Mucosa of stomach (tissue), 1 donor: ENCODE measurements around the gene PNPLA3.

Experiments used
- H3K27me3 ChIP-seq: one replicate; pipeline ENCODE4 v1.7.0; 2013; ENCODE audit warnings: mild to moderate bottlenecking, low read length; ENCODE audit not compliant: control insufficient read depth, insufficient read depth
- H3K36me3 ChIP-seq: one replicate; pipeline ENCODE4 v1.7.0; 2013; ENCODE audit warnings: low read length; ENCODE audit not compliant: control insufficient read depth, insufficient read depth
- H3K4me1 ChIP-seq: one replicate; pipeline ENCODE4 v1.7.0; 2013; ENCODE audit warnings: mild to moderate bottlenecking, low read length; ENCODE audit not compliant: control insufficient read depth, insufficient read depth
- H3K4me3 ChIP-seq: one replicate; pipeline ENCODE4 v1.7.0; 2013; ENCODE audit warnings: low read length
- H3K9ac ChIP-seq: one replicate; pipeline ENCODE4 v1.7.0; 2013; ENCODE audit warnings: mild to moderate bottlenecking, low read length, moderate library complexity
- H3K9me3 ChIP-seq: one replicate; pipeline ENCODE4 v1.7.0; 2013; ENCODE audit warnings: mild to moderate bottlenecking, low read length, moderate library complexity; ENCODE audit not compliant: control insufficient read depth
- donor health status: Pancreatic carcinoma.

The PNPLA3 gene

DNA sequence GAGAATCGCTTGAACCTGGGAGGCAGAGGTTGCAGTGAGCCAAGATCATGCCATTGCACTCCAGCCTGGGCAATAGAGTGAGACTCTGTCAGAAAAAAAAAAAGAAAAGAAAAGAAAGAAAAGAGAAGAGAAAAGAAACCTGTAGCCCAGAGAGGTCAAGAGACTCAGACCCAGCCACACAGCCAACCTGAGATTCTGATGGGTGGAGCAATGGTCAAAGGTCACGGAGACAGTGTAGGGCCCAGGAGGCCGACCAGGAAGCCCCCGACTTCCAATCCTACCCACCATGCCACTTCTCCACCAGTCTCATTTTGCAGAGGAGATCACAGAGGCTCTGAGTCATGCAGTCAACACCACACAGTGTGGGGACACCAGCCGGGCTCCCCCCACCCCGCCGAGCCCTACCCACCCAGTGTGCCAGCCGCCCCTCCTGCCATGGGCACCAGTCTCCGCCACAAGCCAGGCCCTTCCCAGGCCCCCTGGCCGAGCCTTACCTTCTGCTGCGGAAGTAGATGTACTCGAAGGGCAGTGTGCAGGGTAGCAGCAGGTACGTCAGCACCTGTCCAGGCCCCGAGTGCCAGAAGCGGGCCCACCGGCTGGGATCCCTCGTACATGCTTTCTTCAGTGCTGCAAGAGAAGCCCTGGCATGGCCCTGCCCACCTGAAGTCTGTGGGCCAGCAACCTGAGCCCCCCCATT lies 39.7 kb upstream of the PNPLA3 start:
- H3K4me3 ChIP-seq: no peak overlapping the region
- H3K36me3 ChIP-seq: no peaks in the 10 kb centered on the region
- H3K9me3 ChIP-seq: no peaks in the 10 kb centered on the region
- H3K9ac ChIP-seq: no peak overlapping the region
- H3K4me1 ChIP-seq: no peaks in the 10 kb centered on the region
- H3K27me3 ChIP-seq: peaks cover 5% of the 10 kb centered on the region

DNA sequence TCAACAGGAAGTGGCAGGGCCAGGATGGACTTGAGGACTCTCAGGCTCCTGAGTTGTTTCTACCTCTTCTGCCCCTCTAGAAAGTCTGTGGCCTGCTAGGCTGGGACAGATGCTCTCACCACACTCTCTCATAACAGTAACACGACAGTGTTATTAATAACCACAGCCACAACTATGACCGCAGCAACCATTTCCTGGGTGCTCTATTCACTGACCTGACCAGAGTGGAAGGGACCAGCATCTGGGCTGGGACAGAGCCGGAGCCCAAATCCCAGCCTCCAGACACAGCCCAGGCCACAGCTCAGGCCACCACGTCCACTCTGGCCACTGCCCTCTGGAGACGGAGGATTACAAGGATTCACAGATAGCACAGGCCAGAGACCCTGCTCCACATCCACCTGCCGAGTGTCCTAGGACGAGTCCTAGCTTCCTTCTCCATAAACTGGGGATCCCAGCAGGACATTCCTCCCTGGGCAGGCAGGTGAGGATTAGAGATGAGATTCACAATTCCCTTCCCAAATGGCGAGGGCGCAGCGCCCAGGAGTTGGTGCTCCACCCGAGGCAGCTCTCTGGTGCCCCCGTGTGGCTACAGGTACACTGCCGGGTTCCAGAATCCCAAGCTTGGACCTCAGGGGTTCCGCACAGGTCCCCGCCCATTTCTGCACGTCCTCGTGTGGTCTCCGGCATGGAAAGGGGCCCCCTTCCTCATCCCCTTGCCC lies 38.8 kb upstream of the PNPLA3 start:
- H3K4me1 ChIP-seq: no peaks in the 10 kb centered on the region
- H3K9me3 ChIP-seq: no peaks in the 10 kb centered on the region
- no peaks in the 10 kb centered on the region for H3K36me3 ChIP-seq
- no peak overlapping the region for H3K4me3 ChIP-seq
- H3K27me3 ChIP-seq: peaks cover 9% of the 10 kb centered on the region
- no peak overlapping the region for H3K9ac ChIP-seq

DNA sequence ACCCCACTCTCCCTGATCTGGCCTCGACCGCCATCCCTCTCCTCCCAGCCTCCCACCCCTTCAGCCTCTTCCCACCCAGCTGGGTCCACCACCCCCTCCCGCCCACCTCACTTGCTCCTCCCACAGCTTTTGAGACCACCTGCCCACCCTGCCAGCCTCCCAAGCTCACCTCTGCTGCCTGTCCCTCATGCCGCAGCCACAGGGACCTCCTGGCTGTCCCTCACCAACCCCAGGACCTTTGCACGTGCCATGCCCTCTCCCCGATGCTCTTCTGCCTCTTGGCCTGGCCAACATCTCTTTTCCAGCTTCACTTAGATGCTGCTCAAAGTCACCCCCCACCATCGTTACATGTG lies 38.3 kb upstream of the PNPLA3 start:
- H3K27me3 ChIP-seq: peaks cover 14% of the 10 kb centered on the region

DNA sequence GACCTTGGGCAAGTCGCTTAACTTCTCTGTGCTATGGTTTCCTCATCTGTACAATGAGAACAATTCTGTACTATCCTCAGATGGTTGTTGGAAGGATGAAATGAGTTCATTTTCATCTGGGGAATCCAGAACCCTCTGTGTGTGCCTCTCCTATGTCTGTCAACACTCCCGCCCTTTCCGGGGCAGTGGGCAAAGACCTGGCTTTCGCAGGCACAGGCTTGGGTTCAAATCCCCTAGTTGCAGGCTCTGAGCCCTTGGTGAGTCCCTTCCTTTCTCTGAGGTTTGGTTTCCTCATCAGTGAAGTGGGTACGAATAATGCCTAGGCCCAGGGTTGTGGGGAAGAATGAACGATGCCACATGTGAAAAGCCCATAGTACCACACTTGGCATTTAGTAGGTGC lies 37.8 kb upstream of the PNPLA3 start:
- Histone ChIP-seq H3K9me3 (no peaks in the 10 kb centered on the region), H3K36me3 (no peaks in the 10 kb centered on the region), H3K4me3 (no peak overlapping the region), H3K9ac (no peak overlapping the region), H3K27me3 (peaks cover 19% of the 10 kb centered on the region), H3K4me1 (no peaks in the 10 kb centered on the region)

More for the DNA sequence above, 38.3 kb upstream of the PNPLA3 start:
- no peak overlapping the region for H3K9ac ChIP-seq
- no peaks in the 10 kb centered on the region for H3K36me3 ChIP-seq
- H3K4me1 ChIP-seq: no peaks in the 10 kb centered on the region
- H3K4me3 ChIP-seq: no peak overlapping the region
- no peaks in the 10 kb centered on the region for H3K9me3 ChIP-seq

DNA sequence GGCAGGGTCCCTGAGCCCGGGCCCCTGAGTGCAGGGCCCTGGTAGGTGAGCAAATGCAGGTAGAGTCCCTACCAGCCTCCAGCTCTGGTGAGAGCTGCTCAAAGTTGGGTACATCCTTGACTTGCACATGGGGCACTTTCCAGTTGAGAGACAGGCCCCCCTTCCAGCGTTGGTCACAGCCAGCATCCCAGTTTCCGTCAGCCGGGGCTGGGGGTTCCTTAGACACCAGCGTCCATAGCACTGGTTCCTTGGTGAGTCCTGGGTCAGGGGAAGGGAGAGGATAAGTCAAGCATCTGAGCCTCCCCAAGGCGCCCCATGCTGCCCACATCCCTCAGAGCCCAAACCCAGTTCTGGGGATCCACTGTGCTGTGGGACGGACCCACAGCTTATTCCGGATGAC lies 37.4 kb upstream of the PNPLA3 start:
- H3K4me1 ChIP-seq: no peaks in the 10 kb centered on the region
- no peak overlapping the region for H3K4me3 ChIP-seq
- no peak overlapping the region for H3K9ac ChIP-seq
- no peaks in the 10 kb centered on the region for H3K9me3 ChIP-seq
- peaks cover 23% of the 10 kb centered on the region for H3K27me3 ChIP-seq
- H3K36me3 ChIP-seq: no peaks in the 10 kb centered on the region

DNA sequence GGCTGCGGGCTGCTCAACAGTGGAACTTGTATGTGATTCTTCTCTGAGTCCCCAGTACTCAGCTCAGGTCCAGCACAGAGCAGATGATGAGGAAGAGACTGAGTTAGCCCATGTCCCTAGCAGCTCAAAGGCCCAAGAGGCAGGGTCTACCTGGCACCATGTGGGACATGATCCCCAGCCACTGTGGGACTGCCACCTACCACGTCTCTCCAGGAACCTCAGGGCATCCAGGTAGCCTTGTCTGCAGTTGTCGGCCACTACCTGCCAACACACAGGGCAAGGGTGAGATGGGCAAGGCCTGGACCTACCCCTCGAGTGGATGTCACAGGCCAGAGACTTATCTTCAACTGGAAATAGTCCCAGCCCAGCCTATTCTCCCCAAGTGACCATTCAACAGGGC lies 36.2 kb upstream of the PNPLA3 start:
- Histone ChIP-seq H3K36me3 (no peaks in the 10 kb centered on the region), H3K9ac (no peak overlapping the region), H3K4me3 (no peak overlapping the region), H3K4me1 (no peaks in the 10 kb centered on the region), H3K9me3 (no peaks in the 10 kb centered on the region), H3K27me3 (peaks cover 35% of the 10 kb centered on the region)

DNA sequence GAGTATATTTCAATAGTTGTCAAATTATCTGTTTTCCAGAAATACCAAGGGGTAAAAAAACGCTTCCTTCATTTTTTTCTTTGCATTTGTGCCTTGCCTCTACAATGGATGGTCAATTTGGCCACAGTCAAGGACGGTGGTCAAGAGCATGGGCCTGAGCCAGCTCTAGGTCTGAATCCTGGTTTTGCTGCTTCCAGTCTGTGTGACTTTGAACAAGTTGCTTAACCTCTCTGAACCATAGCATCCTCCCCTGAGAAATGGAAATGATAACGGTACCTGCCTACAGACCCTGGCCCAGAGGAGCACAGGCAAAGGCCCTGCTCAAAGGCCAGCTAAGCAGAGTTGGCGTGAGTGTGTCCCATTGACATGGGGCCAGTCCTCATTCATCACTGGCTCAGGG lies 34.9 kb upstream of the PNPLA3 start:
- no peaks in the 10 kb centered on the region for H3K9me3 ChIP-seq
- no peaks in the 10 kb centered on the region for H3K36me3 ChIP-seq
- no peak overlapping the region for H3K4me3 ChIP-seq
- H3K27me3 ChIP-seq: peaks cover 36% of the 10 kb centered on the region
- H3K4me1 ChIP-seq: no peaks in the 10 kb centered on the region
- H3K9ac ChIP-seq: no peak overlapping the region

DNA sequence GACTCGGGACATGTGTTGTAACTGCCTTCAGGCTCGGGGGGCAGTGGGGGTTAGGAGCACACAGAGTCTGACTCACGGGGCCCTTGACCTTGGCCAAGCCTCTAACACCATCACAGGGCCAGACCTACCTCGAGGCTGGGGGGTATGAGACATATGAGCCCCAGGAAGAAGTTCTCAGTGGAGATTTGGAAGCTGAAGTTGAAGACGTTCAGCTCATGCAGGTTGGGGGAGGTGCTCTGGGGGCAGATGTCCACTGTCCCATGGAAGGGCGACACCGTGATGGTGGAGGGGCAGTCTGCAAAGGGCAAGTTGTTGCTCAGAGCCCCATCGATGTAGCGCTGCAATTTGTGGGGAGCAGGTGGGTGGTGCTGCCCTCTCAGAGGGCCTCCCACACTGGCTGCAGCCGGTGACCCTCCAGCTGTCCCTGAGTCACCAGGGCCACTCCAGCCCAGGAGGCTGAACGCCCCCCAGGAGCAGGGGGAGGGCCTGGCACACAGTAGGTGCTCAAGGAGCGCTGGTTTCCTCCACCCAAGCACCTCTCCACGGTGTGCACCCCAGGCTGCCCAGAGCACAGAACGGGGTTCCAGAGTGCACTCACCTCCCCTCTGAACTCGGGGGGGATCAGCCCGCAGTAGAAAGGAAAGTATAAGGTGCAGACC lies 34.3 kb upstream of the PNPLA3 start:
- H3K4me1 ChIP-seq: no peaks in the 10 kb centered on the region

DNA sequence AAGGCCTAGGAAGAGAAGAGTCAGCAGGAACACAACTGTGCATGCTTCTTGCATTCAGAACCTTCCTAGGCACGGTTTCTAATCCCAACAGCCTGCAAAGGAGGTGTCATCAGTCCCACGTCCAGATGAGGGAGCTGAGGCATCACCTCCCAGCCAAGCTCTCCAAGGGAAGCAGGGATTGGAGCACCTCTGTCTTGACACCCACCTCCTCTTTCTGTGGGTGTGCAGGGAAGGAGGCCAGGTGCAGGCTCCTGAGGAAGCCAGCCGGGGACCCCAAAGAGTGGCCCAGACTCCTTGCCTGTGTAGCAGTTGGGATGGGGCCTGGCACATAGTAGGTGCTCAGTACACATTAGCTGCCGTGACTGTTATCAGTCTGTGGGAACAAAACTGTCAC lies 33.7 kb upstream of the PNPLA3 start:
- Histone ChIP-seq H3K9me3 (no peaks in the 10 kb centered on the region), H3K4me3 (no peak overlapping the region), H3K36me3 (no peaks in the 10 kb centered on the region), H3K9ac (no peak overlapping the region), H3K27me3 (peaks cover 35% of the 10 kb centered on the region), H3K4me1 (no peaks in the 10 kb centered on the region)

More for the DNA sequence above, 34.3 kb upstream of the PNPLA3 start:
- Histone ChIP-seq H3K27me3 (peaks cover 36% of the 10 kb centered on the region), H3K9me3 (no peaks in the 10 kb centered on the region), H3K4me3 (no peak overlapping the region), H3K36me3 (no peaks in the 10 kb centered on the region), H3K9ac (no peak overlapping the region)

DNA sequence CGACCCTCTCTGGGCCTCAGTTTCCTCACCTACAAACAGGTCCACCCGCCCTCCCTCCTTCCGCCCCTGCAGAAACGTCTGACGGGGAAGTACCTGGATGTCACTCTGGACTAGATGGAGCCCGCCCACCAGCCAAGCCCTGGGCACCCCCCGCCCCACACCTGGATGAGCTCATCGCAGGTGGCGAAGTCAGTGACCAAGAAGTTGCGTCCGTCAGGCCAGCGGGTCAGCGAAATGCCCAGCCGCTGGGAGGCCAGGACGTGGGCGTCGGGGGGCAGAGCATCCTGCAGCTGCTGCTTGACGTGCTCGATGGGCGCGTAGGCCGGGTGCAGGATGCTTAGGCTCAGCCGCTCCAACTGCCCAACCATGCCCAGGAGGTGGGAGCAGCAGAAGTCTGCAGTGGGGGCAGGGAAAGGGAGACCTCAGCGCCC lies 32.7 kb upstream of the PNPLA3 start:
- Histone ChIP-seq H3K4me1 (no peaks in the 10 kb centered on the region), H3K36me3 (no peaks in the 10 kb centered on the region), H3K27me3 (peaks cover 34% of the 10 kb centered on the region), H3K9me3 (no peaks in the 10 kb centered on the region), H3K9ac (no peak overlapping the region), H3K4me3 (no peak overlapping the region)

DNA sequence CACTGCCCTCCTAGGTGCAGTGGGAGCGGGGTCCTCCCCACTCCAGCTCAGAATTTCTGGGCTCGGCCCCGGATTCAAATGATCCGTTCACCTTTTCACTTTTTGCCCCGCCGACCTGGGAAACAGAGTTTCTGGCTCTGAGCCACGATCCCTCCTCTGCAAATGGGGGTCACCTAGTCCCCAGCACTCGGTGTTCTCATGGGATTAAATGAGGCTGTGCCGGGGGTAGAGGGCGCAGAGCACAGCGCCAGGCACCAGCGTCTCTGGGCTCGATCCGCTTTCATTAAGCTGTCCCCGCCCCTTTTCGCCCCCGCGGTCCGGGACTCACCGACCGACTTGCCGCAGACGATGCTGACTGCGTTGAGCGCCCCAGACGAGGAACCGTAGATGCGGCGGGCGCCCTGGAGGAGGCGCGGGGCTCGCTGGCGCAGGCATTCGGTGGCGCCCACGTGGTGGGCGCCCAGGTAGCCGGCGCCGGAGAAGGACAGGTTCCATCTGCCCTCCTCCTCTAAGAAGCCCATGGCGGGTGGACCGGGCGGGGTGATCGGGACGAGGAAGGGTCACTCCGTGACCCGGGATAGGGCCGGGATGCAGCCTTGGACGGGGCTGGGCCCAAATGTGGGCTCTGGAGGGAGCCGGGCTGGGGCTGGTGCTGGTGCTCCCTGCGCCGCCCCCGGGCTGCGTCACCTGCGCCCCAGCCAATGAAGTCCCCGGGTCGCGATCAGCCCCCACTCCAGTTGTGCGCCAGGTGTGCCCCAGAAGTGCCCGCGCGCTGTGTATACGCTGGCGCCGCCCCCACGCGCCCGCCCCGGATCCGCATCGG lies 32.0 kb upstream of the PNPLA3 start, which contains the start of gene PNPLA5:
Gene PNPLA5 (minus strand): TSS at position 654 of the 823 bp plus-strand sequence. CDS start 133 bp downstream, at position 521.
- Histone ChIP-seq H3K4me3 (no peak within 1 kb of the TSS), H3K27me3 (peaks cover 34% of the 10 kb centered on the region), H3K9me3 (no peaks in the 10 kb centered on the region), H3K4me1 (no peaks in the 10 kb centered on the region), H3K9ac (no peak within 1 kb of the TSS), H3K36me3 (no peaks in the 10 kb centered on the region)
